H1 (cell line): Measurements from ENCODE around the gene ALOX5AP. TPM values are rescaled to one million over a fixed set of nuclear protein-coding genes. Genes with fewer than 3 reads are reported as not detected.

Experiments used
- CTCF ChIA-PET: fragments of 300-600 bp; sonication (Branson Sonifier 250); formaldehyde crosslinking; loops from one replicate; lab custom pipeline; 2021; ENCODE audit not compliant: partially characterized antibody; lab: Charles Lee
- POLR2A ChIA-PET: fragments of 300-600 bp; sonication (Branson Sonifier 250); formaldehyde crosslinking; loops from one replicate; lab custom pipeline; 2021; ENCODE audit warnings: inconsistent platforms; ENCODE audit not compliant: partially characterized antibody; lab: Charles Lee
- DNase-seq, 2 experiments: peaks; one replicate each; pipeline versions ENCODE4 v3.0.0 to v3.0.0-alpha.2; 2010 to 2022; ENCODE audit warnings: low spot score in 2 of 2, low read depth in 1 of 2, mixed read lengths in 1 of 2
- FAIRE-seq: peaks from 2 replicates; lab custom pipeline; 2011; peaks lifted over from hg19 to GRCh38; lab: Jason Lieb, UNC
- H2AFZ ChIP-seq: 2 replicates; pipeline ENCODE4 v1.8.1; 2012; ENCODE audit warnings: low read length, inconsistent platforms
- H2AK5ac ChIP-seq: 2 replicates; pipeline ENCODE4 v1.6.1; 2013; ENCODE audit warnings: low read depth, low read length
- H2BK120ac ChIP-seq: replicated peaks from 2 replicates; pipeline ENCODE3; 2013; ENCODE audit warnings: low read depth, low read length, inconsistent platforms
- H2BK12ac ChIP-seq: 2 replicates; pipeline ENCODE4 v1.6.1; 2013; ENCODE audit warnings: low read depth, low read length
- H2BK15ac ChIP-seq: 2 replicates; pipeline ENCODE4 v1.6.1; 2013; ENCODE audit warnings: low read length
- H2BK20ac ChIP-seq: 2 replicates; pipeline ENCODE4 v1.6.1; 2013; ENCODE audit warnings: low read length
- H2BK5ac ChIP-seq: 2 replicates; pipeline ENCODE4 v1.6.1; 2013; ENCODE audit warnings: low read depth, low read length
- H3K14ac ChIP-seq: 2 replicates; pipeline ENCODE4 v1.6.1; 2013; ENCODE audit warnings: inconsistent platforms; ENCODE audit not compliant: insufficient read length
- H3K18ac ChIP-seq: 2 replicates; pipeline ENCODE4 v1.6.1; 2013; ENCODE audit warnings: low read length; ENCODE audit errors: extremely low read depth
- H3K23ac ChIP-seq: 2 replicates; pipeline ENCODE4 v1.6.1; 2013; ENCODE audit warnings: inconsistent platforms; ENCODE audit not compliant: insufficient read length
- H3K23me2 ChIP-seq: 2 replicates; pipeline ENCODE4 v1.6.1; 2013; ENCODE audit warnings: low read depth, low read length
- H3K27ac ChIP-seq: 2 replicates; pipeline ENCODE4 v1.6.1; 2011; ENCODE audit warnings: low read depth, low read length, inconsistent platforms
- H3K27me3 ChIP-seq, 4 experiments: replicated peaks in 1 of 4; 1 replicate in 1 of 4; 2 replicates in 3 of 4; pipeline versions ENCODE4 v1.6.1 to v1.8.1; 2011 to 2013; ENCODE audit warnings: low read length in 3 of 4, mild to moderate bottlenecking in 3 of 4, inconsistent platforms in 2 of 4, mixed read lengths in 2 of 4, moderate library complexity in 1 of 4; ENCODE audit not compliant: control insufficient read depth in 3 of 4, insufficient read depth in 3 of 4; ENCODE audit errors: extremely low read depth in 1 of 4
- H3K36me3 ChIP-seq, 4 experiments: 2 replicates each; pipeline versions ENCODE4 v1.6.1 to v1.8.1; 2011 to 2013; ENCODE audit warnings: mild to moderate bottlenecking in 4 of 4, low read length in 3 of 4, moderate library complexity in 2 of 4, control low read depth in 1 of 4, inconsistent platforms in 1 of 4; ENCODE audit not compliant: insufficient read depth in 4 of 4, control insufficient read depth in 2 of 4
- H3K4ac ChIP-seq: replicated peaks from 2 replicates; pipeline ENCODE3; 2013; ENCODE audit warnings: low read length, low read depth, mixed read lengths, inconsistent platforms; ENCODE audit not compliant: insufficient read length
- H3K4me1 ChIP-seq, 4 experiments: replicated peaks in 1 of 4; 1 replicate in 1 of 4; 2 replicates in 3 of 4; pipeline versions ENCODE4 v1.6.1 to v1.8.1; 2011 to 2013; ENCODE audit warnings: low read length in 3 of 4, inconsistent platforms in 2 of 4, mixed read lengths in 1 of 4; ENCODE audit not compliant: insufficient read depth in 4 of 4, control insufficient read depth in 3 of 4
- H3K4me2 ChIP-seq, 2 experiments: 2 replicates each; pipeline versions ENCODE4 v1.6.1 to v1.8.1; 2011 to 2013; ENCODE audit warnings: low read depth in 2 of 2, low read length in 2 of 2, control low read depth in 1 of 2, inconsistent platforms in 1 of 2, mild to moderate bottlenecking in 1 of 2; ENCODE audit not compliant: insufficient read depth in 1 of 2
- H3K4me3 ChIP-seq, 4 experiments: fragments of 200-600, 300-600 bp in 1 of 4; sonication (generic), shearing (Covaris generic), sonication (Bioruptor Twin) in 1 of 4; 2 replicates each; pipeline versions ENCODE4 v1.5.1 to v1.8.1; 2011 to 2016; ENCODE audit warnings: low read length in 4 of 4, low read depth in 3 of 4, control low read depth in 2 of 4, inconsistent platforms in 2 of 4, mild to moderate bottlenecking in 2 of 4, mixed read lengths in 1 of 4, moderate library complexity in 1 of 4; ENCODE audit not compliant: insufficient read depth in 2 of 4; ENCODE audit errors: extremely low read depth in 1 of 4
- H3K56ac ChIP-seq: replicated peaks from 2 replicates; pipeline ENCODE3; 2013; ENCODE audit warnings: low read depth, mild to moderate bottlenecking, mixed read lengths, low read length, inconsistent platforms; ENCODE audit not compliant: insufficient read length
- H3K79me1 ChIP-seq: 2 replicates; pipeline ENCODE4 v1.6.1; 2013; ENCODE audit warnings: low read depth, low read length, control low read depth
- H3K79me2 ChIP-seq, 2 experiments: 2 replicates each; pipeline versions ENCODE4 v1.6.1 to v1.8.1; 2012 to 2013; ENCODE audit warnings: low read length in 2 of 2, mild to moderate bottlenecking in 2 of 2, inconsistent platforms in 1 of 2; ENCODE audit not compliant: insufficient read depth in 2 of 2, control insufficient read depth in 1 of 2
- H3K9ac ChIP-seq, 4 experiments: replicated peaks in 1 of 4; 1 replicate in 1 of 4; 2 replicates in 3 of 4; pipeline versions ENCODE4 v1.6.1 to v1.8.1; 2011 to 2013; ENCODE audit warnings: low read depth in 3 of 4, low read length in 3 of 4, control low read depth in 2 of 4, mild to moderate bottlenecking in 2 of 4, moderate library complexity in 2 of 4, inconsistent platforms in 1 of 4; ENCODE audit errors: extremely low read depth in 1 of 4
- H3K9me3 ChIP-seq, 2 experiments: 2 replicates each; pipeline versions ENCODE4 v1.6.1 to v1.8.1; 2012 to 2013; ENCODE audit warnings: mild to moderate bottlenecking in 2 of 2, moderate library complexity in 2 of 2, control low read depth in 1 of 2, inconsistent platforms in 1 of 2, low read depth in 1 of 2, low read length in 1 of 2, mixed read lengths in 1 of 2; ENCODE audit not compliant: insufficient read depth in 2 of 2
- H4K20me1 ChIP-seq, 2 experiments: replicated peaks in 1 of 2; 2 replicates each; pipeline versions ENCODE3 to v1.8.1; 2011 to 2013; ENCODE audit warnings: inconsistent platforms in 2 of 2, low read length in 2 of 2, mild to moderate bottlenecking in 1 of 2; ENCODE audit not compliant: insufficient read depth in 2 of 2, control insufficient read depth in 1 of 2
- H4K5ac ChIP-seq: 2 replicates; pipeline ENCODE4 v1.6.1; 2013; ENCODE audit warnings: low read length, low read depth, mixed read lengths, inconsistent platforms; ENCODE audit not compliant: insufficient read length
- H4K8ac ChIP-seq: 2 replicates; pipeline ENCODE4 v1.8.0; 2013; ENCODE audit warnings: mild to moderate bottlenecking, moderate library complexity, low read length, inconsistent platforms; ENCODE audit not compliant: insufficient read depth; ENCODE audit errors: extremely low read depth
- H4K91ac ChIP-seq: replicated peaks from 2 replicates; pipeline ENCODE3; 2013; ENCODE audit warnings: low read length, mixed read lengths, inconsistent platforms; ENCODE audit not compliant: insufficient read length
- ATF2 ChIP-seq: IDR thresholded peaks from 2 replicates; pipeline ENCODE4 v1.6.1; 2012; ENCODE audit warnings: low read length, inconsistent platforms
- BCL11A ChIP-seq, 2 experiments: IDR thresholded peaks; one replicate each; pipeline ENCODE4 v1.6.1; 2011; ENCODE audit warnings: low read depth in 2 of 2, low read length in 2 of 2, mild to moderate bottlenecking in 2 of 2
- BRCA1 ChIP-seq: IDR thresholded peaks from 2 replicates; pipeline ENCODE4 v1.6.1; 2012; ENCODE audit warnings: low read depth, low read length, improper control_type of control experiment
- GTF2F1 ChIP-seq: IDR thresholded peaks from 2 replicates; pipeline ENCODE4 v1.6.1; 2012; ENCODE audit warnings: low read depth, low read length, improper control_type of control experiment, borderline replicate concordance
- HDAC6 ChIP-seq: IDR thresholded peaks from one replicate; pipeline ENCODE4 v1.7.1; 2012; ENCODE audit warnings: low read depth, mild to moderate bottlenecking, inconsistent platforms, low read length, moderate library complexity
- KDM1A ChIP-seq: fragments of 200-600, 300-600 bp; sonication (generic); IDR thresholded peaks from 2 replicates; pipeline ENCODE4 v1.7.1; 2016; ENCODE audit warnings: mild to moderate bottlenecking, low read length, borderline replicate concordance
- NANOG ChIP-seq: IDR thresholded peaks from 2 replicates; pipeline ENCODE4 v1.6.1; 2011; ENCODE audit warnings: low read length, low read depth, mild to moderate bottlenecking, inconsistent platforms; ENCODE audit not compliant: insufficient read depth, poor library complexity, severe bottlenecking
- NRF1 ChIP-seq: IDR thresholded peaks from 2 replicates; pipeline ENCODE4 v1.6.1; 2011; ENCODE audit warnings: mild to moderate bottlenecking, low read depth, low read length, improper control_type of control experiment
- POU5F1 ChIP-seq: IDR thresholded peaks from 2 replicates; pipeline ENCODE4 v1.6.1; 2011; ENCODE audit warnings: low read depth, mild to moderate bottlenecking, low read length, moderate library complexity
- RBBP5 ChIP-seq: IDR thresholded peaks from 2 replicates; pipeline ENCODE4 v1.7.1; 2012; ENCODE audit warnings: low read depth, mild to moderate bottlenecking, inconsistent platforms, low read length, moderate library complexity, borderline replicate concordance
- RFX5 ChIP-seq: IDR thresholded peaks from 2 replicates; pipeline ENCODE4 v1.6.1; 2011; ENCODE audit warnings: low read depth, low read length, improper control_type of control experiment, borderline replicate concordance
- SUZ12 ChIP-seq: fragments of 200-600 bp; sonication (generic); IDR thresholded peaks from 2 replicates; pipeline ENCODE4 v1.6.1; 2012; ENCODE audit warnings: mild to moderate bottlenecking, inconsistent platforms, low read length, moderate library complexity, mixed read lengths
- WGBS, 2 experiments: shearing (Covaris generic) in 1 of 2; methylation state at CpG; one replicate each; pipeline versions ENCODE4 v1.1.6 to v1.1.7; 2013 to 2015; ENCODE audit warnings: low lambda C conversion rate in 2 of 2, mixed read lengths in 2 of 2, inconsistent platforms in 1 of 2, low coverage in 1 of 2, missing lambda C conversion rate in 1 of 2; ENCODE audit not compliant: insufficient replicate concordance in 2 of 2, insufficient coverage in 1 of 2, insufficient read length in 1 of 2; ENCODE audit errors: extremely low coverage in 1 of 2, missing lambda C conversion rate in 1 of 2; 5-methylcytosine and 5-hydroxymethylcytosine counted together
- polyA plus RNA-seq, 7 experiments: library from polyadenylated mRNA; depleted of rRNA in 3 of 7; stranded (reverse) in 5 of 7; unstranded in 2 of 7; fragments of >200 nt in 5 of 7; fragments of 200-250 nt in 2 of 7; gene quantifications; 1 replicate in 5 of 7; 2 replicates in 1 of 7; 4 replicates in 1 of 7; pipeline versions ENCODE4 v1.2.1 to v1.2.3, GENCODE V29; 2011 to 2013; ENCODE audit warnings: missing spikeins in 2 of 7, mixed read lengths in 2 of 7
- total RNA-seq: library from RNA; stranded (reverse); fragmentation: NEBNext Ultra II Directional; extraction: Animal tissue kit (Norgen Biotek cat#: 25700); gene quantifications from 2 replicates; pipeline ENCODE4 v1.2.1, GENCODE V29; 2021

Gene ALOX5AP
- total and polyA plus RNA-seq, 2 of the 8 experiments (the other 6 are each of a cell fraction or from before 2014, with no cell fraction given): not detected

GRCh38 chr13:30700364-30700763 is 35.0 kb upstream of the ALOX5AP start:
- H3K4me2 ChIP-seq: no peak overlapping the region
- no peaks in the 10 kb centered on the region for H3K27me3 ChIP-seq
- no peaks in the 10 kb centered on the region for H3K9me3 ChIP-seq
- no peaks in the 10 kb centered on the region for H4K20me1 ChIP-seq
- no peak overlapping the region for H3K23ac ChIP-seq
- no peaks in the 10 kb centered on the region for H3K79me2 ChIP-seq
- H4K5ac ChIP-seq: no peak overlapping the region
- H3K27ac ChIP-seq: no peak overlapping the region
- FAIRE-seq (no peak), DNase-seq (no peak)
- H4K8ac ChIP-seq: no peak overlapping the region
- no peak overlapping the region for H3K14ac ChIP-seq
- H3K9ac ChIP-seq: no peak overlapping the region
- peaks cover 0 to 5% (median 0%) of the 10 kb centered on the region in 4 experiments; a peak in 3 of 7 replicates for H3K4me1 ChIP-seq
- no peak overlapping the region for H3K18ac ChIP-seq
- POLR2A ChIA-PET: no interaction called here
- H2BK5ac ChIP-seq: no peak overlapping the region
- H3K56ac ChIP-seq: no peak overlapping the region
- no peaks in the 10 kb centered on the region for H3K79me1 ChIP-seq
- H3K36me3 ChIP-seq: no peaks in the 10 kb centered on the region
- no peak overlapping the region for H2BK15ac ChIP-seq
- no peak overlapping the region for H3K4me3 ChIP-seq
- no peak overlapping the region for H2BK120ac ChIP-seq
- no peak overlapping the region for H4K91ac ChIP-seq
- H3K4ac ChIP-seq: no peak overlapping the region
- H2AFZ ChIP-seq: no peak overlapping the region
- 85% methylated on average over 5 of the region's 5 CpGs; no CpG with 5 or more reads in 1 of the 2 experiments for WGBS, 2 experiments
- no peaks in the 10 kb centered on the region for H3K23me2 ChIP-seq
- H2BK12ac ChIP-seq: no peak overlapping the region
- CTCF ChIA-PET: interaction anchor here (1.3 to 1.5 kb wide), 3 partner anchors 37 to 80 kb away, joined by 3 read pairs; no protein-coding TSS in a partner anchor
- H2AK5ac ChIP-seq: no peak overlapping the region
- H2BK20ac ChIP-seq: no peak overlapping the region
- TF ChIP-seq NANOG: no peak
- TF ChIP-seq RBBP5: no peak
- TF ChIP-seq HDAC6: no peak
- no peak for TF ChIP-seq BRCA1
- TF ChIP-seq SUZ12: no peak
- no peak for TF ChIP-seq BCL11A (IDR thresholded peaks at IDR 0.05; ENCODE audit: low read depth in 2 of 2, low read length in 2 of 2)
- no peak for TF ChIP-seq RFX5
- TF ChIP-seq ATF2: no peak
- TF ChIP-seq GTF2F1: no peak
- no peak for TF ChIP-seq KDM1A
- no peak for TF ChIP-seq POU5F1
- TF ChIP-seq NRF1: no peak
